ENCODE results near the gene KLC1.

KLC1 gene

GRCh38 chr14:103748534-103748857 is 119.5 kb downstream of the KLC1 start:
- DNase-seq (ENCODE audit: low read depth in 2 of 3, low spot score in 1 of 3), result peak; percentile 12 to 27 (median 15)

- DNase-seq (ENCODE audit: low read depth in 2 of 3, low spot score in 1 of 3), result no peak
These were observed 120.4 kb downstream of the KLC1 start for GRCh38 chr14:103749452-103749851.

- DNase-seq (ENCODE audit: low read depth in 2 of 3, low spot score in 1 of 3), result no peak
These were observed 120.8 kb downstream of the KLC1 start for GRCh38 chr14:103749860-103750259.
